Keratinocyte (primary cell): ENCODE results near the gene USP46. TPM values are rescaled to one million over a fixed set of nuclear protein-coding genes. Genes with fewer than 3 reads are reported as not detected.

ENCODE experiments used
- DNase-seq: peaks from one replicate; pipeline ENCODE4 v3.0.0-alpha.2; 2011; ENCODE audit warnings: low read depth, missing footprints, low spot score
- FAIRE-seq: peaks from 2 replicates; lab custom pipeline; 2011; peaks lifted over from hg19 to GRCh38; lab: Jason Lieb, UNC
- H2AFZ ChIP-seq: 2 replicates; pipeline ENCODE4 v1.6.0; 2012; ENCODE audit warnings: low read length, control low read depth, inconsistent platforms; ENCODE audit not compliant: control insufficient read depth
- H3K27ac ChIP-seq: 2 replicates; pipeline ENCODE4 v1.5.1; 2011; ENCODE audit warnings: low read length; ENCODE audit not compliant: control insufficient read depth, insufficient read depth
- H3K27me3 ChIP-seq: 3 replicates; pipeline ENCODE4 v1.6.0; 2011; ENCODE audit warnings: low read length; ENCODE audit not compliant: control insufficient read depth, insufficient read depth; ENCODE audit errors: extremely low read depth
- H3K36me3 ChIP-seq, 2 experiments: 2 replicates in 1 of 2; 3 replicates in 1 of 2; pipeline ENCODE4 v1.5.1; 2011; ENCODE audit warnings: low read length in 2 of 2, mild to moderate bottlenecking in 1 of 2; ENCODE audit not compliant: control insufficient read depth in 2 of 2, insufficient read depth in 2 of 2; ENCODE audit errors: extremely low read depth in 1 of 2
- H3K4me1 ChIP-seq: 3 replicates; pipeline ENCODE4 v1.5.1; 2011; ENCODE audit warnings: low read length; ENCODE audit not compliant: control insufficient read depth, insufficient read depth; ENCODE audit errors: extremely low read depth
- H3K4me2 ChIP-seq: 3 replicates; pipeline ENCODE4 v1.6.0; 2011; ENCODE audit warnings: low read depth, low read length; ENCODE audit not compliant: control insufficient read depth, insufficient read depth; ENCODE audit errors: extremely low read depth
- H3K4me3 ChIP-seq, 3 experiments: fragments of 200-600 bp in 1 of 3; sonication (generic) in 1 of 3; 2 replicates in 2 of 3; 3 replicates in 1 of 3; pipeline ENCODE4 v1.5.1; 2011 to 2016; ENCODE audit warnings: low read length in 3 of 3, mild to moderate bottlenecking in 3 of 3, control low read depth in 2 of 3, inconsistent platforms in 1 of 3, low read depth in 1 of 3, mixed read lengths in 1 of 3, mixed run types in 1 of 3, moderate library complexity in 1 of 3; ENCODE audit not compliant: control insufficient read depth in 2 of 3, insufficient read depth in 2 of 3; ENCODE audit errors: extremely low read depth in 1 of 3
- H3K79me2 ChIP-seq: 2 replicates; pipeline ENCODE4 v1.6.0; 2012; ENCODE audit warnings: low read length; ENCODE audit not compliant: control insufficient read depth, insufficient read depth
- H3K9ac ChIP-seq: 3 replicates; pipeline ENCODE4 v1.6.0; 2011; ENCODE audit warnings: low read length; ENCODE audit not compliant: control insufficient read depth, insufficient read depth; ENCODE audit errors: extremely low read depth
- H3K9me1 ChIP-seq: 3 replicates; pipeline ENCODE4 v1.6.0; 2011; ENCODE audit warnings: low read length; ENCODE audit not compliant: control insufficient read depth, insufficient read depth; ENCODE audit errors: extremely low read depth
- H3K9me3 ChIP-seq: 2 replicates; pipeline ENCODE4 v1.5.1; 2012; ENCODE audit warnings: low read depth, low read length; ENCODE audit not compliant: control insufficient read depth
- H4K20me1 ChIP-seq: 3 replicates; pipeline ENCODE4 v1.6.0; 2011; ENCODE audit warnings: low read length; ENCODE audit not compliant: control insufficient read depth, insufficient read depth; ENCODE audit errors: extremely low read depth
- CTCF ChIP-seq, 3 experiments: IDR thresholded peaks in 1 of 3; conservative IDR thresholded peaks in 1 of 3; optimal IDR thresholded peaks in 1 of 3; 2 replicates in 2 of 3; 3 replicates in 1 of 3; pipeline versions ENCODE3 to v1.5.1; 2011; ENCODE audit warnings: low read length in 3 of 3, mild to moderate bottlenecking in 3 of 3, moderate library complexity in 2 of 3, control low read depth in 1 of 3, inconsistent platforms in 1 of 3; ENCODE audit not compliant: insufficient read depth in 2 of 3; ENCODE audit errors: extremely low read depth in 1 of 3
- EZH2 ChIP-seq: IDR thresholded peaks from one replicate; pipeline ENCODE4 v1.6.1; 2012; ENCODE audit warnings: inconsistent platforms, mild to moderate bottlenecking, low read length, moderate library complexity
- dilution Hi-C: fragments of 300-500 bp; cut with MboI; formaldehyde crosslinking; loops from one replicate; pipeline ENCODE4 v1.7.0; 2020; ENCODE audit warnings: low sequenced_read_pairs; ENCODE audit not compliant: extremely low pct_ligation_motif_present
- polyA plus RNA-seq, 5 experiments: library from polyadenylated mRNA; depleted of rRNA in 3 of 5; stranded (reverse) in 3 of 5; stranded (forward) in 1 of 5; unstranded in 1 of 5; fragments of >200 nt; gene quantifications; 1 replicate in 1 of 5; 2 replicates in 3 of 5; 3 replicates in 1 of 5; pipeline versions ENCODE4 v1.2.1 to v1.2.3, GENCODE V29; 2011 to 2012; ENCODE audit warnings: missing spikeins in 2 of 5, low read depth in 1 of 5, low replicate concordance in 1 of 5

The USP46 gene
- polyA plus RNA-seq, 1 donor (not counting 4 experiments of a cell fraction or from before 2014, with no cell fraction given): 20.4 TPM

- Histone ChIP-seq H2AFZ (peak overlapping the region; percentile 38), H3K9me1 (no peaks in the 10 kb centered on the region), H3K36me3 (no peaks in the 10 kb centered on the region), H3K79me2 (no peaks in the 10 kb centered on the region), H3K27me3 (no peaks in the 10 kb centered on the region), H3K4me2 (peak overlapping the region; percentile 47), H3K9ac (no peak overlapping the region), H3K4me3 (peak overlapping the region in 1 of 3 experiments; percentile 31), H3K4me1 (peaks cover 27% of the 10 kb centered on the region), H3K9me3 (peaks cover 5% of the 10 kb centered on the region), H3K27ac (peak overlapping the region; percentile 50), H4K20me1 (no peaks in the 10 kb centered on the region)
- FAIRE-seq (peak; percentile 74), DNase-seq (no peak)
- TF ChIP-seq CTCF (optimal IDR thresholded peaks at IDR 0.05 in 1 of 3, IDR thresholded peaks at IDR 0.05 in 1 of 3, conservative IDR thresholded peaks at IDR 0.05 in 1 of 3; ENCODE audit: extremely low read depth in 1 of 3, insufficient read depth in 2 of 3, low read length in 3 of 3) (no peak), EZH2 (no peak)
- dilution Hi-C loops: no loop called here
Measured at GRCh38 chr4:52550186-52550585, 108.9 kb downstream of the USP46 start.

- Histone ChIP-seq H3K36me3 (no peaks in the 10 kb centered on the region), H3K27me3 (no peaks in the 10 kb centered on the region), H4K20me1 (no peaks in the 10 kb centered on the region), H3K4me3 (no peak overlapping the region), H3K4me1 (peaks cover 27% of the 10 kb centered on the region), H3K9me3 (peaks cover 5% of the 10 kb centered on the region), H2AFZ (no peak overlapping the region), H3K4me2 (no peak overlapping the region), H3K9ac (no peak overlapping the region), H3K9me1 (no peaks in the 10 kb centered on the region), H3K79me2 (no peaks in the 10 kb centered on the region), H3K27ac (peak overlapping the region; percentile 50)
- DNase-seq: no peak
- FAIRE-seq: no peak
- TF ChIP-seq EZH2 (no peak), CTCF (optimal IDR thresholded peaks at IDR 0.05 in 1 of 3, IDR thresholded peaks at IDR 0.05 in 1 of 3, conservative IDR thresholded peaks at IDR 0.05 in 1 of 3; ENCODE audit: extremely low read depth in 1 of 3, insufficient read depth in 2 of 3, low read length in 3 of 3) (no peak)
- dilution Hi-C loops: no loop called here
Measured at GRCh38 chr4:52548818-52549570, 110.1 kb downstream of the USP46 start.
